ENCODE data around the gene PSTPIP2.
"Not testable (repeated sequence)": the region's sequence is repeated elsewhere in the genome, so short reads cannot be mapped to it uniquely, and the experiment has no call there.

PSTPIP2 gene

DNA sequence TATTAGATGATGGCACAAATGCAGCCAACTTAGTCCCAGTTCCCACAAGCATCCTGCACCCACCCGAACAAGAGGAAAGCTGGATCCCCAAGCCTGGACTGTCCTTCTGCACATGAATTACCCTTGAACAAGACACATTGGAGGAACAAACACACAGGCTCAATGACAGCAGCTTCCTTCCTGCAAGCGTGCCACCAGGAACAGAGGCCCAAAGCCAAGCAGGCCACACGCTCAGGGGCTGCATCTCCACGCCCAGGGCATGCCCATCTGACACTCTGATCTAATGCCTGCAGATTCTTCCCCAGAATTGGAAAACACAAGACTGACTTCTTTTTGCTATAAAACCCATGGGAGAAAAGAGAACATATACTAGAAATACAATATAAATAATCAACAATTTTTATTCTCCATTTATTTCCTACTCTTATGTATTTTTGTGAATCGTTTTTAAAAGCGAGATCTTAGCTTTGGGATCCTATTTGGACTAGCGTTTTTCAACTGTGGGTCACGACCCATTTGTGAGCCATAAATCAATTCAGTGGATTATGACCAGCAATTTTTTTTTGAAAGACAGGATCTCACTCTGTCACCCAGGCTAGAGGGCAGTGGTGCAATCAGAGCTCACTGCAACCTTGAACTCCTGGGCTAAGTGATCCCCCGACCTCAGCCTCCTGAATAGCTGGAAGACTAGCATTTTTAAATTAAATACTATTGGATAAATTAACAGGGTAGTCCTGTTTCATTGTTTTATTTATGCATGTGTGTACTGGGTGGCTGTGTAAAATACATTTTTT lies 34.4 kb downstream of the PSTPIP2 start:
- no peak for DNase-seq (ENCODE audit: extremely low read depth in 1 of 2, low read depth in 1 of 2)

DNA sequence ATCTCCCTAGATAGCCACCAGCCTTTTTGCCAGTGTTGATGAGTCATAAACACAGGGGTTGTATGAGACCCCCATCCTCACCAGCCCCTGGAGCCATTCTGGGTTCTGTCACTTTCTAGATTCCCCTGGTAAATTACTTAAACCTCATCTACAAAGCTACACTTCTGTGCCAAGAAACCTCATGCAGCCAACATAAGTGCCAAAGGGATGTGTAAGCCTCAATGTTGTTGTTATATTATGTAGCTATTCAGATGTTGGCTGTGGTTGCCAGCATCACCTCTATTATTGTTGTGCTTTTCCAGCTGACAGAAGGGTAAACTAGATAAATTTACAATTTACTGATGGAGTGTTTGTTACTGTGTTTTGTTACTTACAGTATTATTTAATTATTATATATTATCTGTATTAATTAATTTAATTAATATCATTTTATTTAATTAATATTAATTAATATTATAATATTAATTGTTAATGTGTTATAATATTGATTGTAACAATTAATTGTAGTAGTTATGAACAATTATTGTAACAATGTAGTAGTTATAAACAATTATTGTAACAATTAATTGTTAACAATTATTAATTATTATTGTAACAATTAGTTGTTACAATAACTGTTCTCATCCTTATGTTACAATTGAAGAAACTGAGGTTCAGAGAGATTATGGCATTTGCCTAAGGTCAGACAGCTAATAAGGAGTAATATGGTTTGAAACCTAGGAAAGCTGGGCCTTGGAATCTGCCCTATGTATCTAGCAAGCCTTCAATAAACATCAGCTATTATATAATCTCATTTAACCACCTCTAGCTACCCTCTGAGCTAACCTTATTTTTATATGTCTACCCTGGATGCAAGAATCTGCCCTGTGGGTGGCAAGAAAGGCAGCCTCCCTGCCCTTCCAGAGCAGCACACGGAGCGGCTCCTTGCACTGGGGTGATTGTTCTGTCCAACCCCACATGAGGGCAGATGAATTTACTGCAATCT lies 36.1 kb downstream of the PSTPIP2 start:
- no peak for DNase-seq (ENCODE audit: extremely low read depth in 1 of 2, low read depth in 1 of 2)

DNA sequence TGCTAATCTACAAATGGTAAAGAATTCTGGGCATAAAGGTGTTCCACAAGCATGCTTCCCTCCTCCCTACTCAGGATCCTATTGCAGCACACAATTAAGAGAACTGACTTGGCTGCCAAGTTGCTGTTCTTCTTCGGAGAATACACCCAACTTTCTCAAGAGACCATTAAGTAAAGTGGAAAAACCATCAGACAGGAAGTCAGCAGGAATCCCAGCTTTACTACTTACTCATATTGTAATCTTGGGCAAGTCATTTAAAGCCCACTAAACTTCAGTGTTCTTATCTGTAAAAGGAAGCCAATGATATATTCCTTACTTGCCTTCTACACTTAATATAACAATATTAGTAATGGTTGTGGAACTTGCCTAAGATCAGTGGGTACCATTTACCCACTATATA lies 37.8 kb downstream of the PSTPIP2 start:
- no peak for DNase-seq (ENCODE audit: extremely low read depth in 1 of 2, low read depth in 1 of 2)

DNA sequence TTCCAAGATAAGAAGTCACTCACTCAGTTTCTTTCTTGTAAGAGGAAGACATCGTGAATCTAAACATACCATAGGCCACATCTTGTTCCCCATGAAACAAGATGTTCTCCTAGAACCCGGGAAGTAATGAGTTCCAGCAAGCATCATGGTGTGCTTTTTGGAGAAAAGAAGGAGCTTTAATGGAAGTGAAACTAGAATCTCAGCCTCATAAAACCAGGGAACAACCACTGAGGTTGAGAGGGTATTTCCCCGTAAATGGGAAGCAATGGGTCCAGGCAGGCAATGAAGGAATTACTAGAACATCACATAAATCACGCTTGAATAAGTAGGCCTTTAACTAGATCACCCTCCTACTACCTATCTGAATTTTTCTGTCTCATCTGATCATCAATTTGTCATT lies 40.3 kb downstream of the PSTPIP2 start:
- no peak for DNase-seq (ENCODE audit: extremely low read depth in 1 of 2, low read depth in 1 of 2)

DNA sequence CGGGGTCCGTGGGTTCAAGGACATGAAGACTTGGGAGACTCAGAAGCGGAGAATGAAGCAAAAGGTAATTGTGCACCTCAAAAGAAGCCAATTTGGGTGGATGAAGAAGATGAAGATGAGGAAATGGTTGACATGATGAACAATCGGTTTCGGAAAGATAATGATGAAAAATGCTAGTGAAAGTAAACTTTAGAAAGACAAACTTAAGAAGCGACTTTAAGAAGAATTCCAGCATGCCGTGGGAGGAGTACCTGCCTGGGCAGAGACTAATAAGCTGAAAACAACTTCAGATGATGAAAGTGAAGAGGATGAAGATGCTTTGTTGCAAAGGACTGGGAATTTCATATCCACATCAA lies 43.5 kb downstream of the PSTPIP2 start:
- DNase-seq (ENCODE audit: extremely low read depth in 1 of 2, low read depth in 1 of 2): no peak

DNA sequence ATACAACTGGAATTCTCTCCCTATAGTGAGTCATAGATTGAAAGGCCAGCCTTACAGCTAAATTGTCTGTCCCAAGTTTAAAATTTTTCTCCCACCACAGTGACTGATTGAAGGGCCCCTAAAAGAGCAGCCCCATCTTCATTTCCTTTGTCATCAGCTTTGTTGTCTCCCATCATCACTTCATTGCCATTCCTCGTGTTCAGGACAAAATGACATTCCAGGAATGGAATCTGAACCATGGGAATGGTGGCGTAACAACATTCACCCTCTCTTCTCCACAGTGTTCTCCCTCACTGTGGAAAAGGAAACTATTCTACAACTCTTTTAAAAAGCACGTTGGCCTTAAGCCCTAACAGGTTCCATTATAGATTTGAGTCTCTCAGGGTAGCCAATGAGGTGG lies 52.1 kb downstream of the PSTPIP2 start:
- no peak for DNase-seq (ENCODE audit: extremely low read depth in 1 of 2, low read depth in 1 of 2)

DNA sequence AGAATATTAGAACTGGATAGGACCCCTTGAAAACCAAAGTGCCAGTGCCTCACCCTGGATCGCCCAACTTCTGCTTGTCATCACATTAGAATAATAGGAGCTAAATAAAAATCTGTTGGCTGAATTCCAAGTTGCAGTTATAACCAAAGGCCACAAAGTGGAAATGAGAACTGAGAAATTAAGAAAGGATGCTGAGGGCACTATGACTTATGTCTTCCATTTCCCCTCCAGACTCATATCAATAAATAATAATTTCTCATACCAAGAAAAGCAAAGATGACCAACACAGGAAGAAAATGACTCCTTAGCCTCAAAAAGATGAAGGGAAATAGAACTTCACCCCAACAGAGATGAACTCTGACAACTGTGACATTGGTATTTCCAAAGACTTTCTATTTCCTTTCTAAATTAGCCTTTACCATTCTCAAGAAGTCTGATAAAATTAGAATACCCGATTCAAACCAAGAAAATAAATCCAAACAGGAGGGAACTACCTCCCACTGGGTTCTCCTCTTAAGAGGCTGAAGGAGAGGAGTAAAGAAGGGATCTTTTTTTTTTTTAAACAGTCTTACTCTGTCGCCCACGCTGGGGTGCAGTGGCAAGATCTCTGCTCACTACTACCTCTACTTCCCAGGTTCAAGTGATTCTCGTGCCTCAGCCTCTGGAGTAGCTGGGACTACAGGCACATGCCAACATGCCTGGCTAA lies 58.4 kb downstream of the PSTPIP2 start:
- no peak for DNase-seq (ENCODE audit: extremely low read depth in 1 of 2, low read depth in 1 of 2)

DNA sequence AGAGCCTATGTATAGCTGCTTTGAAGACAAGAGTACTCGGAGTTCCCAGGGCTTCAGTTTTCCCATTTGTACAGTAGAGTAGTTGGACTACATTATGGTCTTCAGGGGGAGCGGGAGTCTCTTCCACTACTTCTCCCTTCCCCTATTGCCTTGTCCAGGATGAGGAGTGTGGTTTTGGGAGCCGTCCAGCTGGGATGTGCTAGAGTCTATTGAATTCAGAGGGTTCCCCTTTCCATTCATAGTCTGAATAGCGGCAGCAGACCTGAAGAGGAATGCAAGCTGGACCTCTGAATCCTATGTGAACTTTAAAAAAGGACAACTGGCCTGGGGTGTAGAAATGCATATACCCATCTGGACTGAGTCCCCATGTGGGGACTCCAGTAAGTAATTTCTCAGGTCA lies 61.4 kb downstream of the PSTPIP2 start:
- no peak for DNase-seq (ENCODE audit: extremely low read depth in 1 of 2, low read depth in 1 of 2)

DNA sequence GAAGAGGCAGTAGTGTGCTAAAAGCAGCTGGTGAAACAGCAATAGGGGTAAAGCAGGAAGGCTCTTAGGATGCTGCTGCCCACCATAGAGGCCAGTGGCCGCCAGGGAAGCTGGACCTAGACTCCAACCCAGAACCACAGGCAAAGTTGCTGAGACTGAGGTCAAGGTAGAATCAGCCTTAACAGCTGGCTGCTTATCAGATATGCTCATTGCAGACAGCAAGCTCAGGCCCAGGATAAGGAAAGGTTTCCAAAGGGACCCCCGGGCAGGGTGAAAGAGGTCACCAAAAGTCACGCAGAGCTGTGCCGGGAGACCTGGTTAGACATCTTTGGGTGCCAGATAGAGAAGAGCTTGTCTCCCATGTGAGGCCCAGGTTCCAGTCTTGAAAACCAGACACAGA lies 62.0 kb downstream of the PSTPIP2 start:
- DNase-seq (ENCODE audit: extremely low read depth in 1 of 2, low read depth in 1 of 2): no peak

DNA sequence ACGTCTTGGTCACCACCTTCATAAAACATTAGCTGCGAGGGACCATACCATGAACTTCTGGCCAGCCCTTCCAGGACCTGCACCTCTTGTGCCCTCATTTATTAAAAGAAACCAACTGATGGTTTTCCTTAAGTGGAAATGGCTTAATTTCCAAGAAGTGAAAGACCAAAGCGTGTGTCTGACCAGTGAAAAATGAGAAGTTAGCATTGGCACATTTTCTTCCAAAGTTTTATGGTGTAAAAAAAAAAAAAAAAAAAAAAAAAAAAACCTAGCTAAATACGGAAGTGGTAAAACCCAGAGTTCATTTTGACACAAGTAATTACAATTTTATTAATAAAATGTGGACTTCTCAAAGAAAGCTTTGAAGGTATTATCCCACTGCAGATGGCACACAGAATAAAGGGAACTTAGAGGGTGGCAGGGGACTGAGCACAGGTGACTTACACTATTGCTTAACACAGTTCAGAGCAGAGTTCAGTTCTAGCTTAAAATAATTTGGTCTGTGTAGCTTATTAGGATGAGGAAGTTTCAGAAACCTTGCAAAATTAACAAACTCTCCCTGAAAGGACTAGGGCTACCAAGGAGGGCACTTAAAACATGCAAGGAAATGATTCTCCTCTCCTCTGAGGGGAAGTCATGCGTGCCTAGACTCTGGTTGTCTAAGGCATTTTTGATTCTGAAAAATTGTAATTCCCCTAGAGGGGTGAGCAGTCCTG lies 62.8 kb downstream of the PSTPIP2 start:
- no peak for DNase-seq (ENCODE audit: extremely low read depth in 1 of 2, low read depth in 1 of 2)

DNA sequence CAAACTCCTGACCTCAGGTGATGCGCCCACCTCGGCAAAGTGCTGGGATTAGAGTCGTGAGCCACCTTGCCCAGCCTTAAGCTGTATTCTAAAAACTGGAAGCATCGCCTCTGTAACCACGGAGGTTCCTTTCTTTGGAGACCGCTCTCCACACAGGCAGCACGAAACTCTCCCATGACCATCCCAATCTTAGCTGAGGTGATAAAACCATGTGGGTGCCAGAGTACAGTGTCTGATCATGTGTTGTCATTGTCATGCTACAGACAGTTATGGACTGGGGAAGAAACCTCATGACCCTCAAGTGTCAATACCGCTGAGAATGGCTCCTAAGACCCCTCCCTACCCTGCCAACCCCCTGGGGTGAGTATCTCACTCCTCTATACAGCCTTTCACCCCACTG lies 63.5 kb downstream of the PSTPIP2 start:
- DNase-seq (ENCODE audit: extremely low read depth in 1 of 2, low read depth in 1 of 2): no peak

DNA sequence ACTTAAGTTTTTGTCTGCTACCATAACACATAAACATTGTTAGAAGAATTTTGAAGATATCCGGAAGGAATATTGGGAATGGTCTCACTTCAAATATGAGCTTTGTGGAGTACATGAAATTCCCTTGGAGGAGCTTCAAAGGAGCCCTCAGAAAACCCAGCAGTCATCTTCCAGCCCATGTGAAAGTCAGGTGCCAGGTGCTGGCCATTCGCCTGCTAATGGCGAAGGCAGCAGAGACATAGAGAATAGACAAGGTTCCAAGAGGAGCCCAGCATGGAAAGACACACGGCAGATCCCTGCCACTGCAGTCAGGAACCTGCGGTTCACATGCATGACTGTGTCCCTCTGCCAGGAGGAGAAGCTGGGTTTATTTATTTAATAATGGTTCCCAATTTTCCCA lies 64.9 kb downstream of the PSTPIP2 start:
- no peak for DNase-seq (ENCODE audit: extremely low read depth in 1 of 2, low read depth in 1 of 2)

DNA sequence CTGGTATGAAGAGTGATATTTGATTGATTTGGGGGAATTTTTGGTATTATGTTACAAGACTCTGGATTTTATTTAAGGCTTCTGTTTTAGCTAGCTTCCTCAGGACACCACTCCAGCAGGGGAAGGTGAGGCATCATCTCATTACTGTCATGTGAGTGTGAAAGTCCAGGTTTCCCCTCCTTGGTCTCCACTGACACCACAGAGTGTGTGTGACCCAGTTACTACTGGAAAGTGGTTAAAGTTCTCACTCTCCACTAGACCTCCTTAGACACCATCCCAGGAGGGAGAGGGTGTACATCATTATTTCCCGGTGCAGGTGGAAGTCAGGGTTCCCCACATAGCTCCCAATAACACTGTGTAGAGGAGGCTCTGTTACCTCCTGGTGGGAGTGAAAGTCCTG lies 69.1 kb downstream of the PSTPIP2 start:
- DNase-seq (ENCODE audit: extremely low read depth in 1 of 2, low read depth in 1 of 2): no peak

DNA sequence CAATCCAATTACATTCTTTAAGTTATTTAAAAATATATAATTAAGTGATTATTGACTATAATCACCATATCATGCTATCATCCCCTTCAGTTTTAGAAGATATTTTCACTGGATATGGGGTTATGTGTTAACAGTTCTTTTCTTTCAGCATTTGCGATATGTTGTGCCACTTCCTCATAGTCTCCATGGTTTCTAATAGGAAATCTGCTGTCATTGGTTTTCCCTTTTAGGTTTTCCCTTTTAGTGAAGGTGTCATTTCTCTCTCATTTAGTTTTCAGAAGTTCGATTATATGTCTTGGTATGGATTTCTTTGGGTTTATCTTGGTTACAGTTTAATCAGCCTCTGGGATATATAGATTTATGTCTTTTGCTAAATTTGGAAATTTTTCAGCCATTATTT lies 70.2 kb downstream of the PSTPIP2 start:
- no peak for DNase-seq (ENCODE audit: extremely low read depth in 1 of 2, low read depth in 1 of 2)

DNA sequence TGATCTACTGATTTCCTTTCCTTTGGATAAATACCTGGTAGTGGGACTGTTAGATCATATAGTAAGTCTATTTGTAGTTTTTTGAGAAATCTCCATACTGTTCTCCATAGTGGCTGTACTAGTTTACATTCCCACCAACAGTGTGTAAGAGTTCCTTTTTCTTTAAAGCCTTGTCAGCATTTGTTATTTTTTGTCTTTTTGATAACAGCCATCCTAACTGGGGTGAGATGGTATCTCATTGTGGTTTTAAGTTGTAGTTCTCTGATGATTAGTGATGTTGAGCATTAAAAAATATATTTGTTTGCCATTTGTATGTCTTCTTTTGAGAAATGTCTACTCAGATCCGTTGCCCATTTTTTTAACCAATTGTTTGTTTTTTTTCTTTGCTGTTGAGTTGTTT lies 71.0 kb downstream of the PSTPIP2 start:
- no peak for DNase-seq (ENCODE audit: extremely low read depth in 1 of 2, low read depth in 1 of 2)

DNA sequence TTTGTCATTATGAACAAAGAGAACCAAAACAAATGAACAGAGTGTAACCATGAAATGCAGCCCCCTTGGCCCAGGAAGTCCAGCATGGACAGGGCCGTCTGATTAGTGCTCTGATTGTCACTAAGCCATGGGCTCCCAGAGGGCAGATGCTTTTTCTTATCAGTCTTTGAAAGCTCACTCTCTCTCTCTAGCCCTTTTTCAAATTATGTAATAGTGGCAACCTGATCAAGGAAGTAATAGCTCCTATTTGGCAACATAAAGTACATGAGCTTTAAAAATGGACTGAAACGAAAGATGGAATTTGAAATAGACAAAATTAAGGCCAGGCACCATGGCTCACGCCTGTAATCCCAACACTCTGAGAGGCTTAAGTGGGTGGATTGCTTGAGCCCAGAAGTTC lies 72.5 kb downstream of the PSTPIP2 start:
- no peak for DNase-seq (ENCODE audit: extremely low read depth in 1 of 2, low read depth in 1 of 2)

DNA sequence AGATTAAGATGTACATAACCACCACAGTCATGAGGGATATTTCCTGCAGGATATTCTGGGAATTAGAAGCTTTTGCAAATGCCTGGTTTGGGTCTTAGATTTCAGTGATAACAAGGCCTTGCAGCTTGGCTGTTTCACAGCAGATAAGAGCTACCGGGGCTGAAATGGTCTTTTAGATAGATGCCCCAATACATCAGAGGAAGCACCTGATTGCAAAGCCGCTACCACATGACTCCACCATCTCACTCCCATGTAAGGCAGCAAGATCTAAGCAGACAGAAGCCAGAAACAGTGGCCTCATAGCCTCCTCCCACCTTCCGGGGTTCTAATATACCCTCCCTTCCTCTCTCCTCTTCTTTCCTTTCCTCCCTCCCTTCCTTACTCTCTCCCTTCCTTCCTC lies 73.8 kb downstream of the PSTPIP2 start:
- DNase-seq (ENCODE audit: extremely low read depth in 1 of 2, low read depth in 1 of 2): no peak

DNA sequence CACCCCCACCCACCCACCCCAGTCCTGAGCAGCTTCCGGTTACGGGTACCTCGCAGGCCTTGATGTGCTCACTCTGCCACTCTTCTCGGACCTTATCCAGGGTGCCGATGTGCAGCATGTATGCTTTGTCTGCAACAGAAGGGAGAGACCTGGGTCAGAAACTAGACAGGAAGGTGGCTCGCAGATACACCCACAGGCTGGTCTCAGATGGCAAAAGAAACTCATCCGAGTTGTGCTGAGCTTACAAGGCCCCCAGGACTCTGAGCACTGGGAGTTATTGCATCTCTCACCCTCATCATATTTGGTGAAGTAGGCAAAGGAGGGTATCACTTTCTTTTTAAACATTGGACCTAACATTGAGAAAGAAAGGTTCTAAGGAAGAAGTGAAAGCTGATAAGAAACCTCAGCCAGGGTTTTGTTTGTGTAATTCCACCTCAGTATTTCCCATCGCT lies 74.3 kb downstream of the PSTPIP2 start:
- no peak for DNase-seq (ENCODE audit: extremely low read depth in 1 of 2, low read depth in 1 of 2)

DNA sequence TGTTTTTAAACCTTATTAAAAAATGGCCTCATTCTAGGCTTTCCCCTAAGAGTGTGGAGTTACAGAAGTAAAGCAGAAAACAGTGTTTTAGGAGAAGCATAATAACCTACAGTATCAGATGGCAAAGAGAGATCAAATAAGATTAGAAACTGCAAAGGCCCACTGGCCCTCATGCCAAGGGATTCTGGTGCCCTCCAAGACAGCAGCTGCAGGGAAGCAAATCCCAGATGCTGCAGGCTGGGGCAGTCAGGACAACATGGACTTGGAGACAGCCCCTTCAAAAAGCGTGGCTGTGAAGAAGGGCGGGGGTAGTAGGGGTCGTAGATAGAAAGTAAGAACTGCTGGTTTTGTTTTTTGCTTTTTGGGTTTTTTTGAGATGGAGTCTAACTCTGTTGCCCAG lies 76.6 kb downstream of the PSTPIP2 start:
- DNase-seq (ENCODE audit: extremely low read depth in 1 of 2, low read depth in 1 of 2): no peak

DNA sequence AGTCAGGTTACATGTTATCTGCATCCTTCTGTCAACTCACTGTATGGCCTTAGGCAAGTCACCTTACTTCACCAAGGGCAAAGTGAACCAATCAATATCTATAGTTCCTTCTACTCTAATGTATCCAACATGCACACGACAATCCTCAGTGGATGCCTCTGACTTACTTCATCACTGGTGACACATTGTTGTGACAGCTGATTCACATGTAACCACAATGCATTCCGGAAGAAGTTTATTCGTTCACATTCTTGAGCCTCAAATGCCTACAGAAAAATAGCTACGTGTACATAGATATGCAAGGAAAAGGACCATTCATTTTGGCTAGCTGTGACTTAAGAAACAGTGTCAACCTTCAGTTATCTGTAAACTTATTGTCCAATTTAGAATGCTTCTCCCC lies 78.6 kb downstream of the PSTPIP2 start:
- no peak for DNase-seq (ENCODE audit: extremely low read depth in 1 of 2, low read depth in 1 of 2)

DNA sequence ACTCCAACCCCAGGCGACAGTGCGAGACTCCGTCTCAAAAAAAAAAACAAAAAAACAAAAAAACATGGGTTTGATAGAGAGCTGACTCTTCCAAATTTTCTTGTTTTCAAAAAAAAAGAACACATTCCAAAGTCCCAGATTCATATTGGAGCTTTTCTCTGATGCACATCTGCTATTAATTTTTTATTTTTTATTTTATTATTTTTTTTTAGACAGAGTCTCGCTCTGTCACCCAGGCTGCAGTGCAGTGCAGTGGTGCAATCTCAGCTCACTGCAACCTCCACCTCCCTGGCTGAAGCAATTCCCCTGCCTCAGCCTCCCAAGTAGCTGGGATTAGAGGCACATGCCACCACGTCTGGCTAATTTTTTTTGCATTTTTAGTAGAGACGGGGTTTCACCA lies 79.5 kb downstream of the PSTPIP2 start:
- DNase-seq (ENCODE audit: extremely low read depth in 1 of 2, low read depth in 1 of 2): not testable (repeated sequence)

All from activated CD8-positive, alpha-beta memory T cell treated with anti-CD3 and anti-CD28 coated beads for 1 hour (primary cell).